Lung (tissue), 12 donors: ENCODE data around the gene KCNQ5. TPM values are rescaled to one million over a fixed set of nuclear protein-coding genes. Genes with fewer than 3 reads are reported as not detected.

Source experiments
- ATAC-seq: fragments of 200-7000 bp; cut with Tn5 transposase; one replicate; pipeline ENCODE4 v1.9.1; 2020; ENCODE audit warnings: moderate number of reproducible peaks; ENCODE audit not compliant: insufficient read depth, low FRiP score
- DNase-seq, 3 donors: peaks; one replicate each; pipeline ENCODE4 v3.0.0-alpha.2; 2013 to 2017
- H3K27ac ChIP-seq, 2 donors: one replicate each; pipeline ENCODE4 v1.5.1; 2013; ENCODE audit warnings: mild to moderate bottlenecking in 2 of 2, moderate library complexity in 2 of 2, control low read depth in 1 of 2, inconsistent platforms in 1 of 2, low read depth in 1 of 2, low read length in 1 of 2
- H3K27me3 ChIP-seq, 3 donors: one replicate each; pipeline ENCODE4 v1.5.1; 2013; ENCODE audit warnings: low read length in 2 of 3; ENCODE audit not compliant: control insufficient read depth in 3 of 3, insufficient read depth in 3 of 3
- H3K36me3 ChIP-seq, 4 donors: one replicate each; pipeline ENCODE4 v1.5.1; 2013; ENCODE audit warnings: low read length in 4 of 4, mild to moderate bottlenecking in 1 of 4, moderate library complexity in 1 of 4; ENCODE audit not compliant: control insufficient read depth in 4 of 4, insufficient read depth in 4 of 4
- H3K4me1 ChIP-seq, 5 donors: one replicate each; pipeline ENCODE4 v1.5.1; 2013; ENCODE audit warnings: low read length in 5 of 5, mild to moderate bottlenecking in 2 of 5, moderate library complexity in 1 of 5; ENCODE audit not compliant: control insufficient read depth in 5 of 5, insufficient read depth in 5 of 5
- H3K4me3 ChIP-seq: one replicate; pipeline ENCODE4 v1.5.1; 2013; ENCODE audit warnings: mild to moderate bottlenecking, control low read depth, moderate library complexity
- H3K9ac ChIP-seq, 2 donors: one replicate each; pipeline ENCODE4 v1.5.1; 2013; ENCODE audit warnings: low read length in 2 of 2, control low read depth in 1 of 2; ENCODE audit not compliant: insufficient read depth in 1 of 2
- H3K9me3 ChIP-seq, 4 donors: one replicate each; pipeline ENCODE4 v1.5.1; 2013; ENCODE audit warnings: low read length in 3 of 4, mild to moderate bottlenecking in 1 of 4, moderate library complexity in 1 of 4; ENCODE audit not compliant: control insufficient read depth in 4 of 4, insufficient read depth in 3 of 4
- CTCF ChIP-seq: IDR thresholded peaks from 2 replicates; pipeline ENCODE4 v1.5.1; 2012; ENCODE audit warnings: mild to moderate bottlenecking; ENCODE audit errors: control extremely low read depth, extremely low read depth
- WGBS, 2 donors: extraction: QIAGEN DNeasy Blood & Tissue Kit; methylation state at CpG; one replicate each; pipeline ENCODE4 v1.1.7; 2013; 5-methylcytosine and 5-hydroxymethylcytosine counted together
- polyA plus RNA-seq, 2 donors: library from polyadenylated mRNA; stranded (reverse); fragments of 200-250 nt; gene quantifications; one replicate each; pipeline ENCODE4 v1.2.1, GENCODE V29; 2013
- total RNA-seq, 2 donors: library from RNA; depleted of rRNA in 1 of 2; stranded (reverse); fragments of >200 nt in 1 of 2; gene quantifications; one replicate each; pipeline ENCODE4 v1.2.1, GENCODE V29; 2014 to 2021
- donor health status: control.
- donor health status: control.
- donor health status: Bipolar disorder and iron deficiency.
- donor health status: healthy.
- donor health status: DM: yes; HTN: yes; CAD: no.

KCNQ5 gene
- total and polyA plus RNA-seq, 4 donors = 0.12 to 5.7 (median 0.46) TPM

GRCh38 chr6:72817208-72817607, 195.3 kb downstream of the KCNQ5 start:
- WGBS, 2 donors = 76 to 88% methylated on average over 2 of the region's 2 CpGs
- TF ChIP-seq CTCF = no peak
- H3K27me3 ChIP-seq = no peaks in the 10 kb centered on the region
- no peak for DNase-seq
- no peaks in the 10 kb centered on the region for H3K4me1 ChIP-seq
- H3K36me3 ChIP-seq = no peaks in the 10 kb centered on the region
- no peak overlapping the region for H3K9ac ChIP-seq
- no peak overlapping the region for H3K27ac ChIP-seq
- no peak overlapping the region for H3K4me3 ChIP-seq
- no peak for ATAC-seq
- H3K9me3 ChIP-seq = no peaks in the 10 kb centered on the region

GRCh38 chr6:72819609-72820008, 197.7 kb downstream of the KCNQ5 start:
- 22 to 54% methylated on average over 2 of the region's 2 CpGs for WGBS, 2 donors
- ATAC-seq = no peak

GRCh38 chr6:72820153-72820552, 198.3 kb downstream of the KCNQ5 start:
- Histone ChIP-seq H3K27me3 (no peaks in the 10 kb centered on the region), H3K27ac (no peak overlapping the region), H3K4me1 (no peaks in the 10 kb centered on the region), H3K4me3 (no peak overlapping the region), H3K9ac (no peak overlapping the region), H3K36me3 (no peaks in the 10 kb centered on the region), H3K9me3 (no peaks in the 10 kb centered on the region)
- WGBS, 2 donors = 62 to 75% methylated on average over 3 of the region's 3 CpGs
- ATAC-seq (no peak), DNase-seq (no peak)
- TF ChIP-seq CTCF = no peak

More at GRCh38 chr6:72819609-72820008, 197.7 kb downstream of the KCNQ5 start:
- no peak for DNase-seq
- Histone ChIP-seq H3K4me3 (no peak overlapping the region), H3K9me3 (no peaks in the 10 kb centered on the region), H3K36me3 (no peaks in the 10 kb centered on the region), H3K27ac (no peak overlapping the region), H3K27me3 (no peaks in the 10 kb centered on the region), H3K4me1 (no peaks in the 10 kb centered on the region), H3K9ac (no peak overlapping the region)
- TF ChIP-seq CTCF = no peak

GRCh38 chr6:72820906-72821305, 199.0 kb downstream of the KCNQ5 start:
- no peak overlapping the region for H3K9ac ChIP-seq
- H3K27ac ChIP-seq = no peak overlapping the region
- H3K27me3 ChIP-seq = no peaks in the 10 kb centered on the region
- ATAC-seq = no peak
- no peaks in the 10 kb centered on the region for H3K4me1 ChIP-seq
- no peaks in the 10 kb centered on the region for H3K36me3 ChIP-seq
- DNase-seq = no peak
- 19 to 30% methylated on average over 1 of the region's 1 CpG for WGBS, 2 donors
- no peak overlapping the region for H3K4me3 ChIP-seq
- no peak for TF ChIP-seq CTCF
- H3K9me3 ChIP-seq = no peaks in the 10 kb centered on the region
